B cell (primary cell): ENCODE results near the gene TM7SF3. TPM values are rescaled to one million over a fixed set of nuclear protein-coding genes. Genes with fewer than 3 reads are reported as not detected.
A peak's percentile ranks its signal among the peaks of the same experiment; 100 is the strongest.

Experiments
- ATAC-seq: fragments of 200-7000 bp; cut with Tn5 transposase; one replicate; pipeline ENCODE4 v1.10.0; 2021; ENCODE audit warnings: low read depth, mild to moderate bottlenecking, moderate number of reproducible peaks, moderate library complexity
- CTCF ChIA-PET: fragments of 350-600 bp; sonication (Branson Sonifier 250); formaldehyde crosslinking; loops from one replicate; lab custom pipeline; 2021; ENCODE audit warnings: antibody characterized with exemption, inconsistent platforms; lab: Charles Lee
- POLR2A ChIA-PET: fragments of 350-600 bp; sonication (Branson Sonifier 250); formaldehyde crosslinking; loops from one replicate; lab custom pipeline; 2021; ENCODE audit warnings: antibody characterized with exemption; lab: Charles Lee
- DNase-seq: peaks from one replicate; pipeline ENCODE4 v3.0.0; 2013
- H2AFZ ChIP-seq: 2 replicates; pipeline ENCODE4 v1.6.1; 2012; ENCODE audit warnings: mild to moderate bottlenecking, low read depth, low read length; ENCODE audit not compliant: insufficient read depth, poor library complexity, severe bottlenecking
- H3K27ac ChIP-seq, 2 donors: 1 replicate in 1 of 2; 2 replicates in 1 of 2; pipeline ENCODE4 v1.5.1; 2012 to 2013; ENCODE audit warnings: low read length in 2 of 2, mild to moderate bottlenecking in 2 of 2, moderate library complexity in 1 of 2
- H3K27me3 ChIP-seq, 4 experiments: fragments of 200-600 bp in 1 of 4; sonication (generic) in 1 of 4; replicated peaks in 1 of 4; 1 replicate in 2 of 4; 2 replicates in 2 of 4; pipeline versions ENCODE4 v1.6.1 to v1.7.0; 2013 to 2016; ENCODE audit warnings: low read length in 3 of 4, mild to moderate bottlenecking in 2 of 4, mixed read lengths in 1 of 4, moderate library complexity in 1 of 4; ENCODE audit not compliant: insufficient read depth in 4 of 4, control insufficient read depth in 3 of 4; ENCODE audit errors: control extremely low read depth in 1 of 4
- H3K36me3 ChIP-seq, 2 experiments: replicated peaks in 1 of 2; 1 replicate in 1 of 2; 2 replicates in 1 of 2; pipeline versions ENCODE4 v1.6.1 to v1.7.1; 2013; ENCODE audit warnings: low read length in 1 of 2; ENCODE audit not compliant: insufficient read depth in 2 of 2, control insufficient read depth in 1 of 2; ENCODE audit errors: control extremely low read depth in 1 of 2, extremely low read depth in 1 of 2
- H3K4me1 ChIP-seq, 2 donors: fragments of 200-600 bp in 1 of 2; sonication (generic) in 1 of 2; 1 replicate in 1 of 2; 2 replicates in 1 of 2; pipeline versions ENCODE4 v1.5.1 to v1.6.1; 2013 to 2017; ENCODE audit warnings: low read length in 2 of 2; ENCODE audit not compliant: control insufficient read depth in 2 of 2, insufficient read depth in 2 of 2
- H3K4me2 ChIP-seq: replicated peaks from 2 replicates; pipeline ENCODE3; 2012; ENCODE audit warnings: mild to moderate bottlenecking, low read depth, low read length; ENCODE audit not compliant: poor library complexity, severe bottlenecking
- H3K4me3 ChIP-seq, 5 experiments: fragments of 200-600 bp in 1 of 5; sonication (generic) in 1 of 5; 1 replicate in 3 of 5; 2 replicates in 2 of 5; pipeline versions ENCODE4 v1.5.1 to v1.7.0; 2011 to 2016; ENCODE audit warnings: low read length in 4 of 5, mild to moderate bottlenecking in 4 of 5, low read depth in 2 of 5, control low read depth in 1 of 5, moderate library complexity in 1 of 5; ENCODE audit not compliant: insufficient read depth in 1 of 5; ENCODE audit errors: control extremely low read depth in 1 of 5, extremely low read depth in 1 of 5
- H3K79me2 ChIP-seq: fragments of 200-600 bp; sonication (generic); one replicate; pipeline ENCODE4 v1.6.0; 2016; ENCODE audit warnings: low read length; ENCODE audit not compliant: control insufficient read depth, insufficient read depth
- H3K9ac ChIP-seq: fragments of 200-600 bp; sonication (generic); 2 replicates; pipeline ENCODE4 v1.6.1; 2017; ENCODE audit warnings: mild to moderate bottlenecking, low read length, moderate library complexity
- H3K9me3 ChIP-seq, 3 donors: one replicate each; pipeline versions ENCODE4 v1.6.1 to v1.7.1; 2013; ENCODE audit warnings: low read length in 2 of 3; ENCODE audit not compliant: control insufficient read depth in 2 of 3, insufficient read depth in 1 of 3; ENCODE audit errors: control extremely low read depth in 1 of 3
- H4K20me1 ChIP-seq: 2 replicates; pipeline ENCODE4 v1.6.0; 2012; ENCODE audit warnings: mild to moderate bottlenecking, low read length; ENCODE audit not compliant: insufficient read depth, control insufficient read depth, poor library complexity, severe bottlenecking
- H3K27ac Mint-ChIP-seq: one replicate; pipeline ENCODE4 v1.8.0; 2021; ENCODE audit warnings: mixed read lengths
- H3K27me3 Mint-ChIP-seq: one replicate; pipeline ENCODE4 v1.8.0; 2021; ENCODE audit warnings: mixed read lengths
- H3K4me1 Mint-ChIP-seq: one replicate; pipeline ENCODE4 v1.8.0; 2021; ENCODE audit warnings: mixed read lengths
- H3K4me3 Mint-ChIP-seq: one replicate; pipeline ENCODE4 v1.8.0; 2021; ENCODE audit warnings: mixed read lengths
- H3K9me3 Mint-ChIP-seq: one replicate; pipeline ENCODE4 v1.8.0; 2022; ENCODE audit warnings: mixed read lengths; ENCODE audit not compliant: insufficient read depth
- EZH2 ChIP-seq: IDR thresholded peaks from 2 replicates; pipeline ENCODE4 v1.6.1; 2012; ENCODE audit warnings: borderline replicate concordance, low read depth, mild to moderate bottlenecking, moderate library complexity, low read length; ENCODE audit not compliant: insufficient read depth, poor library complexity, severe bottlenecking
- WGBS: methylation state at CpG from one replicate; pipeline ENCODE4 v1.1.5; 2013; ENCODE audit warnings: missing lambda C conversion rate; ENCODE audit not compliant: insufficient coverage; 5-methylcytosine and 5-hydroxymethylcytosine counted together
- intact Hi-C: fragments of 100-400 bp; cut with micrococcal nuclease; formaldehyde crosslinking; loops from one replicate; pipeline ENCODE4 v1.10.0; 2022
- polyA plus RNA-seq: library from polyadenylated mRNA; depleted of rRNA; stranded (reverse); fragments of >200 nt; gene quantifications from 2 replicates; pipeline ENCODE4 v1.2.3, GENCODE V29; 2012
- total RNA-seq, 2 donors: library from RNA; stranded (reverse); fragments of 120-200 nt in 1 of 2; gene quantifications; 1 replicate in 1 of 2; 2 replicates in 1 of 2; pipeline versions ENCODE4 v1.2.3 to v1.2.4, GENCODE V29; 2013 to 2022
- TF ChIP-seq, protein P1 (sequence below): fragments of 200-600 bp; IDR thresholded peaks from one replicate; pipeline ENCODE4 v1.8.0; 2022; ENCODE audit warnings: antibody characterized with exemption, mild to moderate bottlenecking

TM7SF3 gene
- total and polyA plus RNA-seq, 2 donors (not counting 1 experiment from before 2014, with no cell fraction given): 24.5 to 33.5 TPM

DNA sequence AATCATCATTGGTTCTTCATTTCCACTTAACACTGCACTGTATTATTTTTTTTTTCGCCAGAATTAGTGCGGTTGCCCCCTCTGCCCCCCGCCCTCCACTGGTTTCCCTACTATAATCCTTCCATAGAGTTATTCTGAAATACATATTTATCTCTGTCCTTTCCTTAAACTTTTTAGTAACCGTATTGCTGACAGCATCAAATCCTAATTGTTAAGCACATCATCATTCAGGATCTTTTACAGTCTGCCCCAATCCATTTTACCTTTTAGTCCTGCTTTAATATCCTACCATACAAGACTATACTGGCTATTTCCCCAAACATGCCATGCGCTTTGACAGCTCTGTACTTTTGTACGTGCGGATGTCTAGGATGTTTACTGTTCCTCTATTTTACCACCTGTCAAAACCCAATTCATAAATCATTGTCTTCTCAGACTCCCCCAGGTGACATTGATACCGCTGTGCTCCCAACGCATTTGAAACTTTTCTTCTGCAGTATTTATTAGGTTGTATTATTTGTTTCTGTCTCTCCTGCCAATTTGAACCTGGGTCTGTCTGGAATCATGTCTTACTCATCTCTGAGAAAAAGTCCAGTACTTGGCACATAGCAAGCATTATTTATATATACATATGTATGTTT, 74.9 kb downstream of the TM7SF3 start:
- ATAC-seq: no peak
- POLR2A ChIA-PET: interaction anchor here (0.7 to 1.2 kb wide), 2 partner anchors 84 to 209 kb away, joined by 3 to 4 read pairs; partner anchors contain the start of gene MED21
- Mint-ChIP-seq H3K27me3 (no peaks in the 10 kb centered on the region), H3K9me3 (no peaks in the 10 kb centered on the region), H3K4me3 (peak overlapping the region; percentile 99), H3K27ac (peak overlapping the region; percentile 99), H3K4me1 (peaks cover 76% of the 10 kb centered on the region)
- H3K4me2 ChIP-seq: peak overlapping the region; percentile 78
- H4K20me1 ChIP-seq: no peaks in the 10 kb centered on the region
- peaks cover 0 to 2% (median 2%) of the 10 kb centered on the region in 3 donors for H3K9me3 ChIP-seq
- H3K27me3 ChIP-seq: no peaks in the 10 kb centered on the region
- WGBS: 0% methylated on average over 4 of the region's 9 CpGs
- H3K9ac ChIP-seq: peak overlapping the region; percentile 79
- H2AFZ ChIP-seq: peak overlapping the region; percentile 97
- H3K4me3 ChIP-seq: peak overlapping the region; percentile 72 to 100 (median 98)
- peak; percentile 57 for DNase-seq
- CTCF ChIA-PET: no interaction called here
- peaks cover 18 to 59% of the 10 kb centered on the region in 2 donors for H3K4me1 ChIP-seq
- intact Hi-C loops: loop anchor here (2.0 to 10.0 kb wide), 5 partner anchors 85 to 1745 kb away; partner anchors contain the start of genes DNAI7, ETFRF1 and PPFIBP1
- H3K36me3 ChIP-seq: no peaks in the 10 kb centered on the region
- peak overlapping the region; percentile 88 to 96 for H3K27ac ChIP-seq
- peaks cover 94% of the 10 kb centered on the region for H3K79me2 ChIP-seq
- TF ChIP-seq EZH2: no peak
- TF ChIP-seq, protein P1, sequence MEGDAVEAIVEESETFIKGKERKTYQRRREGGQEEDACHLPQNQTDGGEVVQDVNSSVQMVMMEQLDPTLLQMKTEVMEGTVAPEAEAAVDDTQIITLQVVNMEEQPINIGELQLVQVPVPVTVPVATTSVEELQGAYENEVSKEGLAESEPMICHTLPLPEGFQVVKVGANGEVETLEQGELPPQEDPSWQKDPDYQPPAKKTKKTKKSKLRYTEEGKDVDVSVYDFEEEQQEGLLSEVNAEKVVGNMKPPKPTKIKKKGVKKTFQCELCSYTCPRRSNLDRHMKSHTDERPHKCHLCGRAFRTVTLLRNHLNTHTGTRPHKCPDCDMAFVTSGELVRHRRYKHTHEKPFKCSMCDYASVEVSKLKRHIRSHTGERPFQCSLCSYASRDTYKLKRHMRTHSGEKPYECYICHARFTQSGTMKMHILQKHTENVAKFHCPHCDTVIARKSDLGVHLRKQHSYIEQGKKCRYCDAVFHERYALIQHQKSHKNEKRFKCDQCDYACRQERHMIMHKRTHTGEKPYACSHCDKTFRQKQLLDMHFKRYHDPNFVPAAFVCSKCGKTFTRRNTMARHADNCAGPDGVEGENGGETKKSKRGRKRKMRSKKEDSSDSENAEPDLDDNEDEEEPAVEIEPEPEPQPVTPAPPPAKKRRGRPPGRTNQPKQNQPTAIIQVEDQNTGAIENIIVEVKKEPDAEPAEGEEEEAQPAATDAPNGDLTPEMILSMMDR: no peak

DNA sequence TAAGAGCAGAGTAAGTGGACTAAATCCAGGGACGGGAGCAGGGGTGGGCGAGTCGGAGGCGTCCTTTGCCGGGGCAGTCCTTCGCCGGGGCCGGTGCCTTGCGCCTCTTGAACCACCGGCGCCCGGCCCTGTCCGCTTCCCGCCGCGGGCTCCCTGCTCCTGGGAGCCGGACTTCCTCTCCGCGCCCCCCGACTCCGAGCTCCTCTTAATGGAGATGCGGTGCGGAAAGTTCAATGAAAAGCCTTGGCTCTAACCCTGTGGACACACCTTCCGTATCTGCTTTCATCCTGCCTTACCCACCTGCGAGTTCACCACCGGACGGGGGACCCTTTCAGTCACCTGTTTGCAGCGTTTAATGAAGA, 75.5 kb downstream of the TM7SF3 start:
- ChIA-PET POLR2A (interaction anchor here (1.2 kb wide), 1 partner anchor 84 kb away, joined by 4 read pairs; the partner anchor contains the start of gene MED21), CTCF (no interaction called here)
- no peaks in the 10 kb centered on the region for H3K9me3 Mint-ChIP-seq
- WGBS: 0% methylated on average over 24 of the region's 28 CpGs
- TF ChIP-seq, protein P1: no peak
- no peak for TF ChIP-seq EZH2
- Histone ChIP-seq H3K4me1 (peaks cover 18 to 59% of the 10 kb centered on the region in 2 donors), H2AFZ (peak overlapping the region; percentile 97), H3K36me3 (no peaks in the 10 kb centered on the region), H3K4me2 (peak overlapping the region; percentile 78), H3K27me3 (no peaks in the 10 kb centered on the region), H3K9ac (peak overlapping the region; percentile 79), H3K27ac (peak overlapping the region; percentile 88 to 96), H3K9me3 (peaks cover 0 to 2% (median 0%) of the 10 kb centered on the region in 3 donors), H4K20me1 (no peaks in the 10 kb centered on the region), H3K4me3 (peak overlapping the region; percentile 72 to 100 (median 98)), H3K79me2 (peaks cover 88% of the 10 kb centered on the region)
- H3K27me3 Mint-ChIP-seq: no peaks in the 10 kb centered on the region
- peaks cover 70% of the 10 kb centered on the region for H3K4me1 Mint-ChIP-seq
- no peak for DNase-seq
- peak overlapping the region; percentile 99 for H3K4me3 Mint-ChIP-seq
- intact Hi-C loops: loop anchor here (1.0 to 10.0 kb wide), 8 partner anchors 76 to 1744 kb away; partner anchors contain the start of genes DNAI7, ETFRF1, ITPR2 and PPFIBP1
- H3K27ac Mint-ChIP-seq: peak overlapping the region; percentile 99
- ATAC-seq: peak; percentile 5
